Measurements from ENCODE around the gene OR52I1.

OR52I1 gene

DNA sequence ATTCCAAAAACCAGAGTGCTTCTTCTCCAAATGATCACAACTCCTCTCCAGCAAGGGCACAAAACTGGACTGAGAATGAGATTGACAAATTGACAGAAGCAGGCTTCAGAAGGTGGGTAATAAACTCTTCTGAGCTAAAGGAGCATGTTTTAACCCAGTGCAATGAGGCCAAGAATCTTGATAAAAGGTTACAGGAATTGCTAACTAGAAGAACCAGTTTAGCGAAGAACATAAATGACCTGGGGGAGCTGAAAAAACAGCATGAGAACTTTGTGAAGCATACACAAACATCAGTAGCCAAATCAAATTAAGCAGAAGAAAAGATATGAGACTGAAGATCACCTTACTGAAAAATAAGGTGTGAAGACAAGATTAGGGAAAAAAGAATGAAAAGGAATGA lies 33.4 kb upstream of the OR52I1 start:
- DNase-seq (ENCODE audit: low read depth) = no peak
- TF ChIP-seq, protein P1, sequence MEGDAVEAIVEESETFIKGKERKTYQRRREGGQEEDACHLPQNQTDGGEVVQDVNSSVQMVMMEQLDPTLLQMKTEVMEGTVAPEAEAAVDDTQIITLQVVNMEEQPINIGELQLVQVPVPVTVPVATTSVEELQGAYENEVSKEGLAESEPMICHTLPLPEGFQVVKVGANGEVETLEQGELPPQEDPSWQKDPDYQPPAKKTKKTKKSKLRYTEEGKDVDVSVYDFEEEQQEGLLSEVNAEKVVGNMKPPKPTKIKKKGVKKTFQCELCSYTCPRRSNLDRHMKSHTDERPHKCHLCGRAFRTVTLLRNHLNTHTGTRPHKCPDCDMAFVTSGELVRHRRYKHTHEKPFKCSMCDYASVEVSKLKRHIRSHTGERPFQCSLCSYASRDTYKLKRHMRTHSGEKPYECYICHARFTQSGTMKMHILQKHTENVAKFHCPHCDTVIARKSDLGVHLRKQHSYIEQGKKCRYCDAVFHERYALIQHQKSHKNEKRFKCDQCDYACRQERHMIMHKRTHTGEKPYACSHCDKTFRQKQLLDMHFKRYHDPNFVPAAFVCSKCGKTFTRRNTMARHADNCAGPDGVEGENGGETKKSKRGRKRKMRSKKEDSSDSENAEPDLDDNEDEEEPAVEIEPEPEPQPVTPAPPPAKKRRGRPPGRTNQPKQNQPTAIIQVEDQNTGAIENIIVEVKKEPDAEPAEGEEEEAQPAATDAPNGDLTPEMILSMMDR (conservative IDR thresholded peaks at IDR 0.05; ENCODE audit: low read length) = no peak
- no peak overlapping the region for H3K4me3 ChIP-seq (ENCODE audit: low read length)

DNA sequence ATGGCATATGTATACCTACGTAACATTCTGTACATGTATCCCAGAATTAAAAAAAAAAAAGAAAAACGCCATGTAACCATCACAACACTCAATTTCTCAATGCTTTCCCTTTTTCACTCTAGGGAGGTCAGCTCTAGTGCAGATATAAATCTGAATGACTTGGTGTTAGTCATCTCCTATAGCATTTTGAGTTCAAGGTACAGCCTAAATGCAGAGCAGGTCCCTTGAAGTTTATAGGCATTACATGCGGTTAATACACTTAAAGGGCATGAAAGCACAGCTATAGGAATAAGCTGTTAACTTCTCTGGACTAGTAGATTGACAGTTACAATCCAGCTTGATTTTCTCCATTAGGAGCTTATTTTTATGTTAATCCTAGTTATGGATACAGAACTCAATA lies 28.5 kb upstream of the OR52I1 start:
- TF ChIP-seq, protein P1 (conservative IDR thresholded peaks at IDR 0.05; ENCODE audit: low read length) = no peak
- no peak overlapping the region for H3K4me3 ChIP-seq (ENCODE audit: low read length)
- DNase-seq (ENCODE audit: low read depth) = no peak

DNA sequence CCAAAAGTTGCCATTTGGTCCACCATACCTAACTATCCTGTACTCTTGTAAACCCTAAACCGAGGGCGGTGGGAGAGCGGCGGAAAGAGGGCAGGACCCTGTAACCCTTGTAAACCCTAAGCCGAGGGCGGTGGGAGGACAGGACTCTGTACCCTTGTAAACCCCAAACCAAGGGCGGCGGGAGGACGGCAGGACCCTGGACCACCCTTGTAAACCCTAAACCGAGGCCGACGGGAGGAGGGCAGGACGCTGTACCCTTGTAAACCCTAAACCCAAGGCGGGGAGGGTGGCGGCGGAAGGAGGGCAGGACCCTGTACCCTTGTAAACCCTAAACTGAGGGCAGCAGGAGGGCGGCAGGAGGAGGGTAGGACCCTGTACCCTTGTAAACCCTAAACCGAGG lies 24.8 kb upstream of the OR52I1 start:
- no peak for DNase-seq (ENCODE audit: low read depth)
- TF ChIP-seq, protein P1 (conservative IDR thresholded peaks at IDR 0.05; ENCODE audit: low read length) = no peak
- no peak overlapping the region for H3K4me3 ChIP-seq (ENCODE audit: low read length)

DNA sequence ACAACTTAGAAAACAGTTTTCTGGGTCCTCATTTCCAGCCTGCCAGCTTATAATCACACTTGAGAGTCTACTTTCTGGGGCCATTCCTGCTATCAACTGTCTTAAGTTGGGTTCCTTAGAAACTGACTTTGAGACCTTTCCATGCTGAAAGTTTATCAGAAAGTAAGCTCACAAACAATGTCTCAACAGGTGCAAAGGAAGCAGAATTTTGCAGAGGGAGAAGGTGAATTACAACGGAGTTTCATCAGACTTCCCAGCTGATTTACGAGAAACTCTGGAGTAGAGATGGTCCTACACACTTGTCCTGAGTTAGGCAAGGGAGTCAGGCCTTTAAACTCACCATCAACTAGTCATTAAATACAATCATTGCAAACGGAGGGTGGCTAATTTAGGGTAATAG lies 17.0 kb upstream of the OR52I1 start:
- TF ChIP-seq, protein P1 (conservative IDR thresholded peaks at IDR 0.05; ENCODE audit: low read length) = no peak
- no peak overlapping the region for H3K4me3 ChIP-seq (ENCODE audit: low read length)
- no peak for DNase-seq (ENCODE audit: low read depth)

DNA sequence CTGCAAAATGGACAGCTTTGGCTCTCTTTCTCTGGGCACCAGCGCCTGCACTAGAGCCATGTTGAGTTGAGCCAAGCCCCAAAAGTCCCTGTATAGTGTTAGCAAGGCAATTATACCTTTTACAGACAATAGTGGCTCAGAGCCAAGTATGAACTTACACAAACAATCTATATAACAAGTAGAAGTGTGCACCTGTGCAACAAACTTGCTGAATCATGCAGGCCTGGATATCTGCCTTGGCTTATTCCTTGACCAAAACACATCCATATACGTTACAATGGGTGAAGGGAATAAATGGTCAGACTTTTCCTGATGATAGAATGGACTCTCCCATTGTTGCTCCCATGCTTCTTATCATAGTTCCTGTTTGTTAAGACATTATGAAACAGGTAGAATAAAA lies 16.1 kb upstream of the OR52I1 start:
- no peak overlapping the region for H3K4me3 ChIP-seq (ENCODE audit: low read length)
- no peak for DNase-seq (ENCODE audit: low read depth)
- TF ChIP-seq, protein P1 (conservative IDR thresholded peaks at IDR 0.05; ENCODE audit: low read length) = no peak

DNA sequence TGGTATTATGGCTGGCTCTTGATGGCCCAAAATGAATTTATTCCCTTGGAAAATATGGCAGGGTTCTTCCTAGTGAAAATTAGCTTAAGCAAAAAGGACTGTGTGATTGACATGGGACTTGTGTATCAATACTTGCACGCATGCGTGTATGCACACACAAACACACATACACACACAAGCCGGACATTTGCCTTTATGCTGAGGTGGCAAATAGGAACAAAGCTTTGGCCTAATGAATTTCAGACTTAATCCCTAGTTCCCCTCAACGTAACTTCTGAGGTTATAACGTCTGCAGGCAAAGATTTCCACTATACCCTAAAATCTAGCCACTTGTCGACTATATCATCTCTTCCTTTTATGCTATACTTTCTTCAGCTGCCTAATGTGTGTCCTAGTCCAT lies 15.2 kb upstream of the OR52I1 start:
- DNase-seq (ENCODE audit: low read depth) = no peak
- TF ChIP-seq, protein P1 (conservative IDR thresholded peaks at IDR 0.05; ENCODE audit: low read length) = no peak

DNA sequence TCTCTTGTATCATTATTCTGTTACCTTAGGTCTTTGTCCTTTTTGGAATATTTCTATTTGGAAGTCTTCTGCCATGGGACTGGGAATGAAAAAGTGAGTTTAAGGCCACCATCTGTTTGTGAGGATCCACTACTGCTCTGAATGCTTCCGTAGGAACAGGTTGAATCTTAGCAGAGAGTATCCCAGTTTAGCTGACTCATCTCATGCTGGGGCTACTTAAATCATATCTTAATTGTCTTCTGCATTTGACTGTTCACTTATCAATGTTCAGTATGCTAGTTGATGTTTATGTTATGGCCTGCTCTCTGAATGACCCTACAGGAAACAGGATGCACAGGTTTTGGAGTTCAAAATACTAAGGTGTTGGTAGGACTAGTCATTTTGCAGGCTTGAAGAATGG lies 13.7 kb upstream of the OR52I1 start:
- DNase-seq (ENCODE audit: low read depth) = no peak
- no peak overlapping the region for H3K4me3 ChIP-seq (ENCODE audit: low read length)
- TF ChIP-seq, protein P1 (conservative IDR thresholded peaks at IDR 0.05; ENCODE audit: low read length) = no peak

More for the DNA sequence above, 15.2 kb upstream of the OR52I1 start:
- H3K4me3 ChIP-seq (ENCODE audit: low read length) = no peak overlapping the region

Measured in AG10803 (cell line).